GM19035 (cell line): ENCODE data around the gene ATP2C2.

Experiments used
- ATAC-seq: cut with Tn5 transposase; IDR thresholded peaks from one replicate; pipeline ENCODE4 v1.9.1; 2021; ENCODE audit not compliant: unreplicated experiment

ATP2C2 gene

DNA sequence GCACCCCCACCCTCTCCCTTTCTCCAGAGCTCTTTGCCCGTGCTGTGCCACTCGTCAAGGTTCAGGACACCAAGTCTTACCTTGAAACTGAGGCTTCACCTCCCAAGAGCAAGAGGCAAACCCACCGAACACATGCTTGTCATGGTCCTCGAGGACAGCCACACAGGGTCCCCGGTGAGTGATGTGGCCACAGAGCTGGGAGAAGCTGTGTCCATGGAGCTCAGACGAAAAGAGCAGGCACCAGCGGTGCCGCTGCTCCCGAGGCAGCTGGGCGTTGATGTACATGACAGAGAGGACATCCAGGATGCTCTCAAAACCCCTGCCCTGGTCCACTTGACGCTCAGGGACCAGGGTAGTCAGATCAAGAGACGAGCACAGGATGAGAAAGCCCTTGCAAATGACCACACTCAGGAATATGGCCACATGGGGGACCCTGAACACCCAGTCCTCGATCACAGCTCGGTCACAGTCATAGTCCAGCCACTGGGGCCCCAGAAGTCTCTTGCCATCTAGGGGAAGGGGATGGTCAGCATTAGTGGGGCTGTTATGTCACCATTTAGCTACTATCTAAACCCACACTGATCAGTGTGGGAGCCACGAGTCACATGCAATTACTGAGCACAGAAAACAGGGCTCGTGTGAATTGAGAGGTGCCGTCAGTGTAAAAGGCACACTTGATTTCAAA is 118.4 kb downstream of the ATP2C2 start:
- no peak for ATAC-seq

DNA sequence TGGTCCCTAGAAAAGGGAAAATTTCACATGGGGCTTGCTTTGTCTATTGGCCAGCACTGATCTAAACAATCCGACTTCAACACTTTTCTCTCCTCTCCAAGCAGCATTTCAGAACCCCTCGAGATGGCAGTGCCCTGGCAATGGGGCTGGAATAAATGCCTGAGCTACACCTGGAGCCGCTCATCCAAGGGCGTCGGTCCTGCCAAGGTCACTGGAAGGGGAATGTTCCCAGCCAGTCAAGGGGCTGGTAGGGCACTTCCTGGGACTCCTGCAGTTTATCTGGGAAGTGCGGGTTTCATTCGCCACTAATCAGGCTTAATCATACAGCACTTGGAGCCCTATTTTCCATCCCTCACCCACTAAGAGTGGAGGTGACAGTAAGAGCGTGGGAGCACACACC is 119.0 kb downstream of the ATP2C2 start:
- ATAC-seq: no peak

DNA sequence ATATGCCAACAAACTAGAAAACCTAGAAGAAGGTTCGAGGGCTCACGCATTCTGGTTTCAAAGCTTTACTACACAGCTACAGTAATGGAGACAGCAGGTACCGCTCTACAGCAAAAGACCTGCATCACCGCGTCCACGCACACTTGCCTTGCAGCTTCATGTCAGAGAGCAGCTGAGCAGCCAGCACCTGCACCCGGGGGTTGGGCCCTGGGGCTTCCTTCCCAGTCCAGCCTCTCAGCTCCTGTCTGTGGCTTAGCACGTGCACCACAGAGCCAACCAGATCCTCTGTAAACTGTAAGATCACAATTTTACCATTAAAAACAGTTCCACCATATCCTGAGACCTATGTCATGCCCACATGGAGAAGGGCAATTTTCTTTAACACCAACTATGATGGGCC is 120.8 kb downstream of the ATP2C2 start:
- no peak for ATAC-seq

DNA sequence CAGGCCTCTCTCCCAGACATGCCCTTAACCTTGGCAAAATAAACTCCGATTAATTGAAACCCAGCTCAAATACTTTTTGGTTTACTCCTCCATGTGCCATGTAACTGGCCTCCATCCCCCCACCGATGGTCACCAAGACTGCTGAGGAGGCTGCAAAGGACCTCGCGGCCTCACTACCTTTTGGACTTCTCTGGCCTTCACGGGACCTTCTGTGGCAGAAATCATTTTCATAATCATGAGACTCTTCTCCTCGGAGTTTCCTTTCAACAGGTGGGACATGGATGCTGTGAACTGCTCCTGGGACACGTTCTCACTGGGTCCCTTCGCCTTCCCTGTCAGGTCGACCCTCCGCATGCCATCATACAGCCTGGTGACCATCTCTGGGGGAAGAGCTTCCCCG is 127.2 kb downstream of the ATP2C2 start:
- ATAC-seq: no peak

DNA sequence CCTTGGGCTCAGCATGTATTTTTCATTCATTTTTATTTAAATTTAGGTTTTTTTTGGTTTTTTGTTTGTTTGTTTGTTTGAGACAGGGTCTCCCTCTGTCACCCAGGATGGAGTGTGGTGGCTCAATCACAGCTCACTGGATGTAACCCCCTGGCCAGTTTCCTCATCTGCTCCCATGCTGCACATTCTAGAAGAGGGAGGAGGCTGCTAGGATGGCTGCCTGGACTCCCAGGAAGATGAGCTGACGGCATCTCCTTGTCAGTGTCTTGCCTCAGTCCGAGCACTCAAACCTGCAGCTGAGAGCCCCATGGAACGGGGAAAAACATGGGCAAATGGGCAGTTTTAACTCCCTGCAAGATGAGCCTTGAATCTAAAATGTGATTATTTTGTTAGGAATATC is 128.7 kb downstream of the ATP2C2 start:
- ATAC-seq: no peak

DNA sequence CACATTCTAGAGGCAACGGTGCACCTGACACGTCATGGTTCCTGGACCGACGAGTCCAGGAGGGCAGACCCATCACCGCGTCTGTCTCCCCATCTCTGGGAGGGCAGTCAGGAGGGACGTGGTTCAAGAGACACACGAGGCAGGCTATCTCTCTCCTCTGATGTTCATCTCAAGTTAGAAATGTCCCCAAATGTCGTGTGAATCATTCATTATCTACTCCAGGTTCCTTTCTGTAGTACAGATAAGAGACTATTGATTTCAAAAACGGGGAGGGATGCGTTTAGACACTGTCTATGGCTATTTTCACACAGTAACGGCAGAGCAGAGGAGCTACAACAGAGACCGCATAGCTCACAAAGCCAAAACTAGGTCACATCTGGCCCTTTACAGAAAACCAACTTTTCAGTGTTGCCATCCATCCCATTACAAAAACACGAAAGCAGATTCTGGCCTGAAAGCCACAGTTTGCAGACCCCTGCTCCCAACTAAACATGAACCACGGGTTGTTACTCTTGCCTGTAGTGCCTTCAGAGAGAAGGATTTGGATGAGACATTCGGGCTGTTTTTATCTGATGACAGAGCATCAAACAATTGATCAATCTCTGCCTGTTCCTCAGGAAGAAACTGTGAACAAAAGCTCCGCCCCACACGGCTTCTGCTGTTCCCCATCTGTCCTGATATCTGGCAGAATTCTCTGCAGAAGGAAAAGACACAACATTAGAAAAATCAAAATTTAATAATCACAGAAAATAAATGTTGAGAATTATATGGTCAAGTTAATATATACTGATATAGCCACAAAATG is 129.3 kb downstream of the ATP2C2 start:
- no peak for ATAC-seq

DNA sequence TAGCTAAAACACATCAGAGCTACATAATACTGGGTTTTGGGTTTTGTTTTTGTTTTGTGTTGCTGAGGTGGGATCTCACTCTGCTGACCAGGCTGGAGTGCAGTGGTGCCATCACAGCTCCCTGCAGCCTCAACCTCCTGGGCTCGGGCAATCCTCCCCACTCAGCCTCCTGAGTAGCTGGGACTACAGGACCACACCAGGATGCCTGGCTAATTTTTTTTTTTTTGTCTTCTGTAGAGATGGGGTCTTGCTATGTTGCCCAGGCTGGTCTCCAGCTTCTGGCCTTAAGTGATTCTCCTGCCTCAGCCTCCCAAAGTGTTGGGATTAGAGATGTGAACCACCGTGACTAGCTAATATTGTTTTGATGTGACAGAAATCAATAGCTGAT is 129.9 kb downstream of the ATP2C2 start:
- ATAC-seq: no peak

DNA sequence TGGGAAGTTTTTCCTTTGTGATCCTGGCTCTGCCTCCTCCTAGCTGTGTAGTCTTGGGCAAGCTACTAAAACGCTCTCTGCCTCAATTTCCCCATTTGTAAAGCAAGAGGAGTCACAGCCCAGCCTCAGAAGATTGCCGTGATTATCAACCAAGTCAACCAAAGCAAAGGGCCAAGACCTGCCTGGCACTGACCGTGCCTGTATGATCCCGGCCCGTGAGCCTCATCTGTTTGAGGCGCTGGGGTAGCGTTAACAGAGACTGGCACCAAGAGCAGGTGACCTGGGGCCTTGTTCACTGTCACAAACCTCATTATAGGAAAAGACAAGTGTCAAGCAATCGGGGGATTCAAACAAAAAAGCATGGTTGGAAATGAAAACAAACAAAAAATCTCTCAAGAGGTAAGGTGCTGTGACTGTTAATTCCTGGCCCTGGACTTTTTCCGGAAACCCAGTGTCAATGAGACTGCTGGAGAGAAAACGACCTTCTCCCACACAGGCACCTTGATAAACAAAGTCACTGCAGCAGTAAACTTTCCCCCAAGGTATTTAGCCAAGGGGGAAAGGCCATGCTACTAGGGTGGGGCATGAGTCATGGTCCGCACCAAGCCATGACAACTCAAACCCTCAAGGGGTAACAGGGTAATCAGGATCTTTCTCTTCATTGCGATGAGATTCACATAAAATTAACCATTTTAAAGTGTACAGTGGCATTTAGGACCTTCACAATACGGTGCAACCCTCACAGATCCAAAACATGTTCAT is 130.7 kb downstream of the ATP2C2 start:
- ATAC-seq: no peak

DNA sequence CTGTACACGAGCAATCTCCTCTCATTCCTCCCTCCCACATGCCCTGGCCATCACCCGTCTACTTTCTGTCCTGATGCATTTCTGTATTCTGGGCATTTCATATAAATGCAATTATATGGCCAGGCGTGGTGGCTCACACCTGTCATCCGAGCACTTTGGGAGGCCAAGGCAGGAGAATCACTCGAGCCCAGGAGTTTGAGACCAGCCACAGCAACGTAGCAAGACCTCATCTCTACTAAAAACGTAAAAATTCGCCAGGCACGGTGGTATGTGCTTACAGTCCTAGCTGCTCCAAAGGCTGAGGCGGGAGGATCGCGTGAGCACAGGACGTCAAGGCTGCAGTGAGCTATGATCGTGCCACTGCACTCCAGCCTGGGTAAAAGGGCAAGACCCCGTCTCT is 131.3 kb downstream of the ATP2C2 start:
- no peak for ATAC-seq

DNA sequence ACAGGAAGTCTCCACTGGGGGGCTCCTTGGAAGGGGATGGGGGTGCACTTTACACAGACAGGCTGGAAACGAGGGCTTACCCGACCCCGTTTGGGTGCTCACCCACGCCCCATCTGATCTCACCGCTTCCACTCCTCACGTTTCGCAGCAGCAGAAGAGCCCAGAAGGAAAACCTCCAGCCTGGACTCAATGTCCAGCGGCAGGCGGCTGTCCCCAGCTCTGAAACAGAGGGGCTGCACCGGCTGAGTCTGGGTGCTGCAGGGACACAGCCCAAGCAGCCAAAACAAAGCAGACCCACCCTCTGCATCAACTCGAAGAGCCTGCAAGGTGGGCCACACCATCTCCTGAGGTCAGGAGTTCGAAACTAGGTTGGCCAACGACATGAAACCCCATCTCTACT is 132.2 kb downstream of the ATP2C2 start:
- no peak for ATAC-seq

DNA sequence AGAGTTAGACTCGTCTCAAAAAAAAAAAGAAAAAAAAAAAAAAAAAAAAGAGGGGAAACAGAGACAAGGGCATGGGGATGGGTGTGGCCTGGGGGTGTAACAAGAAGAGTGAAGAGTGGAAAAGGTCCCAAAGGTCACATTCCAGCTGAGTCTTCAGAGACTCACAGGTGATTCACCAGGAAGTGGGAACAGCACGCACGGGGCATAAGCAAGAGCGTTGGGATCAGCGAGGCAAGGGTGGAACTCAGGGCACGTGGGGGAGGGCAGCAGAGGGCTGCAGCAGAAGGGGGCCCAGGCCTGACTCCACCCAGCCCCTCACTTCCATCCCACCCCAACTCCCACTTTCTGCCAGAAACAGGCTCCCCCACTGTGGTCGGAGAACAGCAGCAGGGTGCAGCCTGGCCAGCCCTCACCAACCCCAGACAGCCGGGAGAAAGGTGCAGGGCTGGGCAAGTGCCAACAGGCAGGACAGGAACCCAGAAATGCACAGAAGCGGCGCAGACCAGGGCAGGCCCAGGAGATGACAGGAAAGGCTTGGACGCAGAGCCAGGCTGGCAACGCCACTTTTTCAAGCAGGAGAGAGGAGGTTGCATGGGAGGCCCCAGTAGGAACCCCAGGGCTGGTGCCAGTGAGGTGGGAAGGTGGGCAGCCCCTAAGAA is 132.9 kb downstream of the ATP2C2 start:
- ATAC-seq: no peak

DNA sequence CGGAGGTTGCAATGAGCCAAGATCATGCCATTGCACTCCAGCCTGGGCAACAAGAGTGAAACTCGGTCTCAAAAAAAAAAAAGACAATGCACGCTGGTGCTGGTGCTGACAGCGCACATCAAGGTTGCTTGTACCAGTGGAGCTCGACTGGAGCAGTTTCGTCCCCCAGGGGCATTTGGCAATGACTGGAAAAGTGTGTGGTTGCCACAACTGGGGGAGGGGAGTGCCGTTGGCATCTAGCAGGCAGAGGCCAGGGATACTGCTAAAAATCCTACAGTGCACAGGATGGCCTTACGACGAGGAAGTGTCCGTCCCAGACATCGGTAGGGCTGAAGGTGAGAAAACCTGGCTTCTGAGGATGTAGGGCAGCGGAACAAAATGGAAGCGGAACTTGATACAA is 133.7 kb downstream of the ATP2C2 start:
- ATAC-seq: no peak

DNA sequence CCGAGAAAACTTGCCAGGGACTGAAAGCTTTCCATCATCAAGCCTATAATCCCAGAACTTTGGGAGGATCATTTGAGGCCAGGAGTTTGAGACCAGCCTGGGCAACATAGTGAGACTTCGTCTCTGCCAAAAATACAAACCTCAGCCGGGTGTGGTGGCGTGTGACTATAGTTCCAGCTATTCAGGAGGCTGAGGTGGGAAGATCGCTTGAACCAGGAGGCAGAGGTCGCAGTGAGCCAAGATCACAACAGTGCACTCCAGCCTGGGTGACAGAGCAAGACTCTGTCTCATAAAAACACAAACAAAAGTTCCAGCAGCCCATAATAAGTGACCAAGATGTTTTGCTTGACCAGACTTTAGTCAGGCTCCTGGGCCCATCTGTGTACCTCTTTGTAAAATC is 134.2 kb downstream of the ATP2C2 start:
- no peak for ATAC-seq

DNA sequence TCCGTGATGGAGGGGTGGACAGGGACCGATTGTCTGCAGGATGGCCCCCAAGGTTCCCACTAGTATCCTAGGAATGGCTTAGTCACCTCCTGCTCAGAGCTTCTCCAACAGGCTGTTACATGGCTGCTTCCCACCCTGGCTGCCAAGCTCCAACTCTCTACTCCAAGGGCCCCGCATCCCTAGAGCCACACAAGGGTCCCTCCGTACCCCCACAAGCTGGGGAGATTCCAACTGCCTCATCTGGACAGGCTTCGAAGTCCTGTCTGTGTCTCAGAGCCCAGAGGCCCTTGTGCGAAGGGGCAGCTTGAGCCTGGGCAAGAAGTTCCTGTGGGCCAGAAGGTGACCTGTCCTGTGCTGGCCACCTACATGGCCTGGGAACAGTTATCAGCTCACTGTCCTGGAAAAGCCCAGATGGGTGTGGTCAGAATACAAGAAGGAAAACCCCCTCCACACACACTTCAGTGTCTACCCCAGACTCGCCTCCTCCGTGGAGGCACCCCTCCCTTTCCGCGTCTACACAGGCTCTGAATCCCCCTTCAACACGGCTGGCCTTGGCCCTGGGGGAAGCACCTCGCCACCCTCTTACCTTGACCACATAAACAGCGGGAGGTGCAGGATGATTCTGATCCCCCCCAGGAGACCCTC is 135.5 kb downstream of the ATP2C2 start:
- peak; percentile 4 for ATAC-seq

DNA sequence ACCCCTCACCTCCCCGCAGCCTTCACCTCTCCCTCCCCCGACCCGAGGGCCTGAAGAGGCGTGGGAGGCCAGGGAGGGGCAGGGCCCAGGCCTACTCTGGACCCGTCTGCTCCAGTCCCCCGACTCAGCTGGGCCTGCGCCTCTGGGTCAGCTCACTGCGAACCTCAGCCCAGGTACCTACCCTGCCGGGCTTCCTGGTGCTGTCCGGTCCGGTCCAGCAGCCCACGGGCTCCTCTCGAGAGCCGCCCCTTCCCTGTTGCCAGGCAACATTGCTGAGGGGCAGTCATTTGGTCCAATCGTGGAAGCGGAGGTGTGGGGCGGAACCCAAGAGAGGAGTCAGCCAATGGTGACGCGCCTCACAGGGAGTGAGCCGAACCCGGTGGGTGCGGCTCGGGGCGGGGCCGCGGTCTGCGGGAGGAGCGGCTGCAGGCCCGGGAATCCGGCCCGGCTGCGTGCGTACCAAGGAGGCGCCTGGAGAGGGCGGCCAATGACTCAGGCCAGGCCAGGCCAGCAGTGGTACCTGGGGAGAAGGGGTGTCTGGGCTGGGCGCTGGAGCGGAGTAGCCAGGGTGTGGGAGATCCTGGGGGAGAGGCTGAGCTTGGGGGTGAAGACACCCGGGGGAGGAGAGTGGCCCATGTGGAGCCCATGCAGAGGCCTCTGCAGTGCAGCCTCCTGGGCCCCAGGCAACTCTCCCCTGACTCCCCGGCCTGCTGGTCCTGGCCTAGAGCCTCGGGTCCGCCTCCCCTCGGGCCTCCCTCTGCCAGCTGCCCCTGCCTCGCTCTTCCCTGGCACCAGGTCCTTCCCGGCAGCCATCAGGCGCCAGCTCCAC is 136.3 kb downstream of the ATP2C2 start, which contains the start of gene MEAK7:
Gene MEAK7, minus strand, starts transcription at position 240 of the 829 bp plus-strand sequence. CDS start 6,573 bp downstream, outside the sequence.
- ATAC-seq: peak; percentile 95

DNA sequence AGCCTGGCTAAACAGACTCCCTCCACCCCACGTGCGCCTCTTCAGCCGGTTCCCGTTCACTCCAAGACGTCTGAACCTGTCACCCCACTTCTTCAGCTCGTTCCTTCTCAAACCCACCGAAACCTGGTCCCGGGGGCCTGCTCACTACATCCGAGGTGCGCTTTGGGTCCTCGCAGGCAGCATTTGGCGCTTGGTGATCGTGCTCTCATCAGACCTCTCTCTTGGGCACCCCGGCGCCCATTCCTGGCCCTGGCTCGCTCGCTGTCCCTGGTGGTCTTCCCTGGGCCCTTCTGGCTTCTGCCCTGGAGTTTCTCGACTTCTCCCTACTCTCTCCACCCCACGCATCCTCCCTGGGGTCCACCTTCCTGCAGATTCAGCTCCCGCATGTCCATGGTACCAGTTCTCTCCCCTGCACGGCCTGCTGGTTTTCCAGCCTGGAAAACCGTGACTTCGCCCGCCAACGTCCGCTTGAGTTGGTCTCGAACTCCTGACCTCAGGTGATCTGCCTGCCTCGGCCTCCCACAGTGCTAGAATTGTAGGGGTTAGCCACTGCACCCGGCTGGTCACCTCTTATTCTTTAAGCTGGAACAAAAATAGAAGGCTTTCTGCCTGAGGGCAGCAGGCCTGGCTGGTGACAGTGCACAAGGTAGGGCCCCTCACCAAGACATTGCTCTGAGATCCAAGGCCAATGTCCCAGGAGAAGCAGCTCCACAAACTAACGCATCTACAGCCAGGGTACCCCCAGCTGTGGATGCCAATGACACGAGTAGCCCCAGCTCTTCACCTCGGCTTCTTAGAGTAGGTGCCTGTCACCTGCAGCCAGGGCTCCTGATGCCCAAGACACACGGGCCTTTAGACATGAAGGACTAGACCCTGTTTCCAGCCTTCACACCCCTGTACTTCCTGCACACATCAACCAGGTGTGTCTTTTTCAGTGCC is 137.2 kb downstream of the ATP2C2 start:
- ATAC-seq: peak; percentile 0

DNA sequence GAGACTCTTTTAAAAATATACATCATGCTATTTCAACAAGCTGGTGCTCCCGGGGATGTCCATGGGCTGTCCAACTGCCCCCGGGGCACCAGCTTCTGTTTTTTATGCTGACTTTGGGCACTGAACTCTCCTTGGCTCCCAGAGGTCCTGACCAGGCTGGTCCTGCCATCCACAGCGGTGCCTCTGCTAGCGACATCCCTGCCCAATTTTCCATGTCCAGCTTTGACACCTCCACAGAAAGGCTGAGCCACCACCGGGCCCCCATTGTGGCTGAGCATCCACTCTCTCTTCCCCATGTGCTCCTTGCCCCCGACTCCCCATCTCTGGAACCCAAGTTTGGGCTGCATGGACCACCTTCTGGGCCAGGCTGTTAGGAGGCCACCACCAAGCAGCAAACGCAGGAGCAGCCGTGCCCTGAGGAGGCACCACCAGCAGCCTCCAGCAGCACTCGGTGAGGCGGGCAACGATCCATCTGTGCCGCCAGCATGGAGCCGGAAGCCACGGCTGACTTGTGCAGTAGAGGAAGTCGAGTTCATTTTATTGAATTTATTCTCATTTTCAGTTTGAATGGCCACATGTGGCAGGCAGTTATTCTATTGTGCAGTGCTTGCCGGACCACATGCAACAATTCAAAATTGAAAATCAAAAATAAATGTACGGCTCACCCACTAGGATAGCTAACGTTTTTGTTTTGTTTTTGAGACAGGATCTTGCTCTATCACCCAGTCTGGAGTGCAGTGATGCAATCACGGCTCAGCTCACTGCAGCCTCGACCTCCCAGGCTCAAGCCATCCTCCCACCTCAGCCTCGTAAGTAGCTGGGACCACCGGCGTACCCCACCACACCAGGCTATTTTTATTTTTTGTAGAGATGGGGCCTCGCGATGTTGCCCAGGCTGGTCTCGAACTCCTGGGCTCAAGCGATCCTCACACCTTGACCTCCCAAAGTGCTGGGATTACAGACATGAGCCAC is 139.0 kb downstream of the ATP2C2 start:
- ATAC-seq: no peak

DNA sequence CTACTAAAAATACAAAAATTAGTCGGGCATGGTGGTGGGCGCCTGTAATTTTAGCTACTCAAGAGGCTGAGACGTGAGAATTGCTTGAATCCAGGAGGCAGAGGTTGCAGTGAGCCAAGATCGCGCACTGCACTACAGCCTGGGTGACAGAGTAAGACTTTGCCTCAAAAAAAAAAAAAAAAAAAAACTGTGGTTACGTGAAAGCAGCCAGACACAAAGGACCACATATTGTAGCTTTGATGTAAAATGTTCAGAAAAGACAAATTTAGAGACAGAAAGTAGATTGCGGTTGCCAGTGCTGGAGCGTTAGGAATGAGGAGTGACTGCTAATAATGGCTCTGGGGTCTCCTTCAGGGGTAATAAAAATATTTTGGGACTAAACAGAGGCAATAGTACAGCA is 140.2 kb downstream of the ATP2C2 start:
- ATAC-seq: no peak
